Measurements from ENCODE around the gene CIBAR2.

- TF ChIP-seq CTCF (IDR thresholded peaks at IDR 0.05), result no peak
- TF ChIP-seq POLR2A (IDR thresholded peaks at IDR 0.05), result no peak
Measured at GRCh38 chr16:85141491-85142128, 29.3 kb upstream of the CIBAR2 start.
